SK-N-SH treated with all-trans-retinoic acid at 6 μM for 48 hours (cell line): Measurements from ENCODE around the gene STIL.

ENCODE experiments used
- ATAC-seq: fragments of 200-7000 bp; cut with Tn5 transposase; 3 replicates; pipeline ENCODE4 v1.9.1; 2020; ENCODE audit warnings: mild to moderate bottlenecking, moderate library complexity
- ARNTL ChIP-seq: fragments of 450-650 bp; formaldehyde crosslinking; IDR thresholded peaks from 2 replicates; pipeline ENCODE4 v1.5.0; 2020; ENCODE audit warnings: low read depth, mild to moderate bottlenecking, moderate library complexity, borderline replicate concordance
- BACH2 ChIP-seq: fragments of 250-450 bp; sonication (Bioruptor Pico); IDR thresholded peaks from 2 replicates; pipeline ENCODE4 v1.9.0; 2021; ENCODE audit warnings: mild to moderate bottlenecking, borderline replicate concordance
- CREB5 ChIP-seq: fragments of 250-450 bp; sonication (Bioruptor Pico); IDR thresholded peaks from 2 replicates; pipeline ENCODE4 v1.5.1; 2020; ENCODE audit warnings: low read depth, mild to moderate bottlenecking, moderate library complexity
- CSRNP3 ChIP-seq: fragments of 250-450 bp; sonication (Bioruptor Pico); IDR thresholded peaks from 2 replicates; pipeline ENCODE4 v1.5.1; 2021; ENCODE audit warnings: mild to moderate bottlenecking, moderate library complexity
- ESRRG ChIP-seq: fragments of 250-450 bp; sonication (Bioruptor Pico); IDR thresholded peaks from 2 replicates; pipeline ENCODE4 v1.6.1; 2021; ENCODE audit warnings: mild to moderate bottlenecking
- OSR1 ChIP-seq: fragments of 250-450 bp; sonication (Bioruptor Pico); IDR thresholded peaks from 2 replicates; pipeline ENCODE4 v1.8.0; 2022; ENCODE audit warnings: moderate library complexity, mild to moderate bottlenecking, inconsistent platforms
- PATZ1 ChIP-seq: fragments of 250-450 bp; sonication (Bioruptor Pico); IDR thresholded peaks from 2 replicates; pipeline ENCODE4 v1.8.0; 2020; ENCODE audit warnings: mild to moderate bottlenecking, moderate library complexity, borderline replicate concordance
- PPARA ChIP-seq: fragments of 250-450 bp; sonication (Bioruptor Pico); IDR thresholded peaks from 2 replicates; pipeline ENCODE4 v1.5.0; 2020; ENCODE audit warnings: mild to moderate bottlenecking, borderline replicate concordance
- RARB ChIP-seq: fragments of 250-450 bp; sonication (Bioruptor Pico); IDR thresholded peaks from 2 replicates; pipeline ENCODE4 v1.8.0; 2021; ENCODE audit warnings: mild to moderate bottlenecking, moderate library complexity
- TCF4 ChIP-seq: fragments of 250-450 bp; sonication (Bioruptor Pico); IDR thresholded peaks from 2 replicates; pipeline ENCODE4 v1.8.0; 2021; ENCODE audit warnings: mild to moderate bottlenecking, moderate library complexity, borderline replicate concordance
- TOX ChIP-seq: fragments of 250-450 bp; sonication (Bioruptor Pico); IDR thresholded peaks from 2 replicates; pipeline ENCODE4 v1.8.0; 2021; ENCODE audit warnings: mild to moderate bottlenecking, moderate library complexity, borderline replicate concordance
- ZFP3 ChIP-seq: fragments of 250-450 bp; sonication (Bioruptor Pico); IDR thresholded peaks from 2 replicates; pipeline ENCODE4 v1.5.0; 2020; ENCODE audit warnings: mild to moderate bottlenecking, moderate library complexity
- ZFP30 ChIP-seq: fragments of 450-650 bp; formaldehyde crosslinking; IDR thresholded peaks from 2 replicates; pipeline ENCODE4 v1.5.0; 2022; ENCODE audit warnings: mild to moderate bottlenecking, moderate library complexity
- ZNF565 ChIP-seq: fragments of 450-650 bp; formaldehyde crosslinking; conservative IDR thresholded peaks from 2 replicates; pipeline ENCODE4 v1.5.0; 2020; ENCODE audit warnings: low read depth, mild to moderate bottlenecking, moderate library complexity
- ZNF8 ChIP-seq: fragments of 450-650 bp; formaldehyde crosslinking; IDR thresholded peaks from 2 replicates; pipeline ENCODE4 v1.5.0; 2020; ENCODE audit warnings: mild to moderate bottlenecking, moderate library complexity
- TF ChIP-seq, protein P1 (sequence below): fragments of 250-450 bp; sonication (Bioruptor Pico); IDR thresholded peaks from 2 replicates; pipeline ENCODE4 v1.8.0; 2021; ENCODE audit warnings: low read depth, mild to moderate bottlenecking, moderate library complexity, borderline replicate concordance

STIL gene

GRCh38 chr1:47229031-47229885 lies 84.7 kb downstream of the STIL start:
- no peak for ATAC-seq
- TF ChIP-seq CSRNP3 (CRISPR knock-in tag) = no peak
- TF ChIP-seq ARNTL (CRISPR knock-in tag) = no peak
- TF ChIP-seq ESRRG = no peak
- TF ChIP-seq ZFP3 (CRISPR knock-in tag) = no peak
- no peak for TF ChIP-seq ZNF565 (CRISPR knock-in tag)
- no peak for TF ChIP-seq CREB5 (CRISPR knock-in tag)
- no peak for TF ChIP-seq OSR1
- TF ChIP-seq TOX (CRISPR knock-in tag) = no peak
- no peak for TF ChIP-seq PATZ1 (CRISPR knock-in tag)

DNA sequence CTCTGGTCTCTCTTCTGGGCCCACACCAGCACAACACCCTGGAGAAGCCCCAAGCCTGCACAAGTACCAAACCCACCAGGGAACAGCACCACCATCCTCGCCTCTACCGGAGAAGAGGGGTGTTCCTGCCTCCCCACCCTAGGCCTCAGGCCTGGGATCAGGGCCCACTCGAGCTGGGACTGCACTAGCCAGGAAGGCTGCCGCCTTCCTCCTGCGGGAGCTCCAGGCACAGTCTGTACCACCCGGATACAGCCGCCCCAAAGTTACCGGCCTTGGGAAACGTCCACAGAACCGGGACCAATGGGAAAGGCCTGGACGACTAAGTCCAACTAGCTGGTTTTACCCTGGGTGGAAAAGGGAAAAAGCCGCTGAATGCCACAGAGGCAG lies 85.3 kb downstream of the STIL start:
- no peak for ATAC-seq
- no peak for TF ChIP-seq TCF4 (CRISPR knock-in tag)
- no peak for TF ChIP-seq ZFP30 (CRISPR knock-in tag)
- TF ChIP-seq BACH2 (CRISPR knock-in tag) = no peak
- TF ChIP-seq ARNTL (CRISPR knock-in tag) = no peak
- TF ChIP-seq PPARA (CRISPR knock-in tag) = no peak
- no peak for TF ChIP-seq ESRRG
- TF ChIP-seq RARB = no peak
- TF ChIP-seq PATZ1 (CRISPR knock-in tag) = no peak

DNA sequence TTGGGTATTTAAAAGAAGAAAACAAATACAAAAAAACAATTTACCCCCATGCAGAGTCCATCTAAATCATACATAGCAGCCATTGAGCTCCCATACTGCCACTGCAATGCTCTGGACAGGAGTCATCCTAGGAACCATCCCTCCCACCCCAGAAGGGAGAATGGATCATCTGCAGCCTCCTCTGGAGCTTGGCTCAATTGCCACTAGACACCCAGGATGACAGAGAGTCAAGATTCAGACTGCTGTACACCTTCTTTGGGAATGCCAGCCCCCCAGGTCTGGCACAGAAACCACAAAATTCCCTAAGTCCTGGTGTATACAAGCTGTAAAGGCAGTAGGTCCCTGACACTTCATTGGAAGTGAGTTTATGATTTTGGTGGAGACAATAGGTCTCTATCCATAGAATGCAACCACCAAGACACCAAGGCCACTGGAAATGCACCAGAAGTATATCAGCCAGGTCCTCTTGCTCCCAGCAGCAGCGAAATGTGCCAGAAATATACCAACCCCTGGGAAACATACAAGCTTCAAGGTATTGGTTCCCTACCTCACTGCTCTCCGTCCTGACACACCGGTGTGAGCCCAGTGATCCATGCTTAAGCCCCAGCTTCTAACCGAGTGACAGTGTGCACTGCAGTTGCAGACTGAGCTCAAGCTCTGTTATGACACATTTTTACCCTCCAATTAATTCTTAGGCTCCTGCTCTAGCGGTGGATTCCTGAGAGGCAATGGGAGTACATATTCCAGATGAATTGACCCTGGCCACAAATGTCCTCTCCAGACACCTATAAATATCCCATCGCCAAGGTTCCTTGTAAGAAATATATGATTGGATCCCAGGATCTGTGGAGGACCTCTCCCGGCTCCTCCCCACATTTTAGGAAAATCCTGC lies 86.4 kb downstream of the STIL start:
- TF ChIP-seq ESRRG (no peak), PATZ1 (CRISPR knock-in tag) (no peak), ARNTL (CRISPR knock-in tag) (no peak), ZFP3 (CRISPR knock-in tag) (no peak), BACH2 (CRISPR knock-in tag) (no peak), ZNF8 (CRISPR knock-in tag) (no peak), TOX (CRISPR knock-in tag) (no peak)
- TF ChIP-seq, protein P1, sequence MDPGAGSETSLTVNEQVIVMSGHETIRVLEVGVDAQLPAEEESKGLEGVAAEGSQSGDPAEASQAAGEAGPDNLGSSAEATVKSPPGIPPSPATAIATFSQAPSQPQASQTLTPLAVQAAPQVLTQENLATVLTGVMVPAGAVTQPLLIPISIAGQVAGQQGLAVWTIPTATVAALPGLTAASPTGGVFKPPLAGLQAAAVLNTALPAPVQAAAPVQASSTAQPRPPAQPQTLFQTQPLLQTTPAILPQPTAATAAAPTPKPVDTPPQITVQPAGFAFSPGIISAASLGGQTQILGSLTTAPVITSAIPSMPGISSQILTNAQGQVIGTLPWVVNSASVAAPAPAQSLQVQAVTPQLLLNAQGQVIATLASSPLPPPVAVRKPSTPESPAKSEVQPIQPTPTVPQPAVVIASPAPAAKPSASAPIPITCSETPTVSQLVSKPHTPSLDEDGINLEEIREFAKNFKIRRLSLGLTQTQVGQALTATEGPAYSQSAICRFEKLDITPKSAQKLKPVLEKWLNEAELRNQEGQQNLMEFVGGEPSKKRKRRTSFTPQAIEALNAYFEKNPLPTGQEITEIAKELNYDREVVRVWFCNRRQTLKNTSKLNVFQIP (CRISPR knock-in tag) = no peak
- TF ChIP-seq, all 23 proteins: peak for 0
- ATAC-seq = no peak
